Measurements from ENCODE around the gene LRAT.

LRAT gene

DNA sequence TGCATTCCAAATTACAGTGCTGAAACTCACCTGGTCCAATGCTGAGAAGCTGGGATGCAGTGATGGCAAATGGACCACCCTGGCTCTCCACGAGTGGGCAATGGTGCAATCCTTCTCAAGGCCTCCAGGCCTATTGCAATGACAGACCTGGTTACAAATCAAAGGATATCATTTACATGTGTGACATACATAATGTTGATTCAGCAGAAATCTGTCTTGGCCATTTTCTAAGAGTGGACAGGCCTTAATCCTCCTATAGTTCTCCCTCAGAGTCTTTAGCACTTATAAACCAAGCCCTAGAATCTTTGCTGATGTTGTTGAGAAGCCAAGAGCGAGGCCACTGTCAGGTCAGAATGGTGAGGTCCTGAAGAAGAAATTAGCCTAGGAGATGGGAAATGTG is 17.1 kb downstream of the LRAT start:
- DNase-seq (ENCODE audit: low read depth in 3 of 3, low spot score in 1 of 3) = no peak

DNA sequence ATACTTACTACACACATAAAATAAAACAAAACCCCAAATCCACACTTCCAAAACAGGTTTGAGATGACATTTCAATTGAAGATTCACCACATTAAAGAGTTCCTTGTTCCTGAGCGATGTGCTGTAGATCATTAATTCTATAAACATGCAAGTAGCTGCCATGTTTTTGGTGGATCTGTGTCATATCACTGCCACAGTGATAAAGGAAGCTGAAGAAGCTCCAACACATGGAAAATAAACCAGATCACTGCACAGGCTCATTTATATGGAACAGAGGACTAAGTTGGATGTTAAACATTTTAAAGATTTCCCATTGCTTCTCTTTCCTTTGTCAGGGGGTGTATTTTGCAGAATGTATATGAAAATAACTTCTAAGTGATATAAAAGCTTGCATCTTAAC is 34.5 kb downstream of the LRAT start:
- no peak for DNase-seq (ENCODE audit: low read depth in 3 of 3, low spot score in 1 of 3)

DNA sequence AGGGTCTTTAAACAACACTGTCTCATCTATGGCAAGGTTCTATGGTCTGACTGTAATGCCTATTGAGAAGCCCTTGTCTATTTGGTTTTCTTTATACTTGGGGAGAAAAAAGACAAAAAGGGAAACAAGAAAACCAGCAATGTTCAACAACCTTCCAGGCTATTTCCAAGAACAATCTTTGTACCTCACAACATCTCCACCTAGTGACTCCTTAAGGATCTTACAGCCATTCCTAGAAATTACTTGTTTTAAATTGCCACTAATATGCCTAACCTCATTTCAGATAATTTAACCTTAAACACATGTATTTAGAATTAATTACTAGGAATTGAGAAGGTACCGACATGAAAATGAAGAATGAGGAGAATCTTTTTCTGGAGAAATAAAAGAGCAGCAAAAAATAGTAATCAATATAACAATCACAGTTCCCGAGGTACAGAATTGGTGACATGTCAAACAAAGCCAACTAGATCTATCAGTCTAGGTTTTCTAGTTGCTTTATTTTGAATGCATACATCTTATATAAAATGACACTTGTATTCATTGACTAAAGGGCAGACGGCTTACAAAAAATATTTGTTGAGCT is 35.7 kb downstream of the LRAT start:
- no peak for DNase-seq (ENCODE audit: low read depth in 3 of 3, low spot score in 1 of 3)

DNA sequence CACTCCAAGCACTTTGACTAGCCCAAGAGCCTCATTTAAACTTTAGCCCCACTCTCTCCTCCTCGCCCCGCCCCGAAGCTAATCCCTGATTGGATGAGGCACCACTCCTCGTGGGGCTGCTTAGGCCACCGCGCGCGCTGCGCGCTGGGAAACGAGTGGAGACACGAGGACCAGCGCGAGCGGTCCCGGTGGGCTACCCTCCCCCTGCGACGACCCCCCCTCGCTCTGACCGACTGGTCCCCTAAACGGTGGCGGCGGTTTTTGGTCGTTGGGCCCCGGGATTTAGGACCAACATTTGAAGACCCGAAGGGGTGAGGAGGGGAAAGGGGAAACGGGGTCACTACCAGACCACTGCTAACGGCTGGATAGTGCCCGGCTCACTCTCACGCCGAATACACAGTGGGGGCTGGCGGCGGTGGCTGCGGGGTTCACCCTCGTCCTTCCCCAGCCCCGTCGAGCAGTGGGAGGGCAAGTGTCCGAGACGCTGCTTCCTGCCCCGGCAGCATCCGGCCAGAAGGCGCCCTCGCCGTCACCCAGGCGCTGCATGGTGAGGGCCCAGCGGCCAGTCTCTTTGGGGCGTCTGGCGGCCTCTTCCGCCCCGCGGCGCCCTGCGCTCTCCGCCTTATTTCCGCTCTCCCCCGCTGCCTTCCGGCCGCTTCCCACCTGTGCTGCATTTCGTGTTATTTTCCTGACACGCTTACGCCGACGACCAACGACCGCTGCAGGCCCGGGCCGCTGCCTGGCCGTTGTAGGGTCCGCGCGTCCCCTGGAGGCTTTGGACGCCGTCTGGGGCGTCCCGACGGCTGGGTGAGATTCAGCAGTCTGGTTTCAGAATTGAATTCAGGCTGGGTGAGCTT is 37.6 kb downstream of the LRAT start, which contains the start of gene RBM46:
TSS of gene RBM46 (plus strand) at position 147 of the 857 bp plus-strand sequence. CDS start 15,481 bp downstream, outside the sequence.
- DNase-seq (ENCODE audit: low read depth in 3 of 3, low spot score in 1 of 3) = no peak

DNA sequence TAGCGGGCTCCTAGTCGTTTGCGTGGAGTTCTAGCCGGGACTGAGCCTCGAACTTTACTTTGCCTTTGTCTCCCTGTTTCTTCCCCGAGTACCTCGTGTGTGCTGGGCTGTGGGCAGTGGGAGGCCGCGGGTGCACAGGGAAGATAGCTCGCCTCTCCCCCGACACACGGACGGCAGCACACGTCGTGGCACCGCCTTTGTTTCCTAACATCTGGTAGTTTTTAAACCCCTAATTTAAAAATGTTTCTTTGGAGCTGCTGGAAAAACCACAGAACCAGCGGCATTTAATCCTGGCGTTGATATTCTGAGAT is 38.1 kb downstream of the LRAT start:
- no peak for DNase-seq (ENCODE audit: low read depth in 3 of 3, low spot score in 1 of 3)

All from stimulated activated CD4-positive, alpha-beta T cell treated with anti-CD3 and anti-CD28 coated beads, TNF-alpha, amount 100 ng/mL, for 1 hour (primary cell).